ENCODE data around the gene C14orf119. TPM values are rescaled to one million over a fixed set of nuclear protein-coding genes. Genes with fewer than 3 reads are reported as not detected.

Gene C14orf119
- total RNA-seq, 3 donors from 2014 or later (not counting 1 experiment from before 2014, with no cell fraction given), result 10.6 to 19.0 (median 14.7) TPM

DNA sequence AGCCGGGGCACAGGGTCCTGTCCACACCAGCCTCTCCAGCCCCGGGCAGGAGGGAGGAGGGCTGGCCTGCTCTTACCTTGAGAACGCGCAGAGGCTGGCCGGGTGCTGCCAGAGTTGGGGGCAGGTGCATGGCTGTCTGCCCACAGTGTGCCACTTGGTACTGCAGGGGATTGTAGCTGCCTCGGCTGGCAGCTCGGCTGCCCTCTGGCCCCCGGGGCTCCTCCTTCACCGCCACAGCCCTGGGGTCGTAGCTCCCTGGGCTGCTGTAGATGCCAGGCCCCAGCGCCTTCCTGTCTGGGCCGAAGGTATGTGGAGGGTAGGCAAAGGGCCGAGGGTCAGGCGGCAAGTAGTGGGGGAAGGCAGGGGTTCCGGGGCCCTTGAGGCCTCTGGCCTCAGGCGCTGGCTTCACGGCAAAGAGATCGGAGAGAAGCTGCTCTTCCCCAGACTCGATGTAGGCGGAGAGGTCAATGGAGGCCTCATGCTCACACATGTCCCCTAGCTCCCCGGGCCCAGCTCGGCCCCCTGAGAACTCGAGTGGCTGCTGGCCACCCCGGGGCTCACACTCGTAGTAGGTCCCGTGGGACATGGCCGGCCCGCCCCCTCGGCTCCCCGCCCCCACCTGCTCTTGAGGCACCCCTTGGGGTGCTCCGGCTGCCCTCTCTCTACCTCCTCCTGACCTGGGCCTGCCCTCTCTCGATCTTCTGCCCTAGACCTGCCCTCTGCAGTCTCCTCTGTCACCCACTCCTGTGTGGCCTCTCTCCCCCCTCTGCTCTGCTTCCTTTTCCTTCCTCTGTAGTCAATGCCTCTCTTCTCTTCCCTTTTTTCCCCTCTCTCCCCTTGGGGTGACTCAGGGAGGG, 23.4 kb downstream of the C14orf119 start, which contains the start of gene CEBPE:
Gene CEBPE (minus strand): TSS at position 750 of the 857 bp plus-strand sequence. CDS start 164 bp downstream, at position 586.
- no peak within 1 kb of the TSS for H3K27ac Mint-ChIP-seq
- no peaks in the 10 kb centered on the region for H3K9me3 ChIP-seq (ENCODE audit: control insufficient read depth, insufficient read depth, low read length)
- H3K4me3 ChIP-seq (ENCODE audit: low read length), result no peak within 1 kb of the TSS
- intact Hi-C loops (cut with micrococcal nuclease), result no loop called here
- ATAC-seq, result no peak
- H3K27ac ChIP-seq (ENCODE audit: low read length), result peak within 1 kb of the TSS; percentile 52
- no peaks in the 10 kb centered on the region for H3K36me3 Mint-ChIP-seq
- peaks cover 32% of the 10 kb centered on the region for H3K4me1 ChIP-seq (ENCODE audit: control insufficient read depth, insufficient read depth, low read length)
- peaks cover 10 to 11% of the 10 kb centered on the region in 2 donors for H3K4me1 Mint-ChIP-seq
- 83% methylated on average over 29 of the region's 32 CpGs for WGBS (ENCODE audit: insufficient coverage)
- TF ChIP-seq, protein P1, sequence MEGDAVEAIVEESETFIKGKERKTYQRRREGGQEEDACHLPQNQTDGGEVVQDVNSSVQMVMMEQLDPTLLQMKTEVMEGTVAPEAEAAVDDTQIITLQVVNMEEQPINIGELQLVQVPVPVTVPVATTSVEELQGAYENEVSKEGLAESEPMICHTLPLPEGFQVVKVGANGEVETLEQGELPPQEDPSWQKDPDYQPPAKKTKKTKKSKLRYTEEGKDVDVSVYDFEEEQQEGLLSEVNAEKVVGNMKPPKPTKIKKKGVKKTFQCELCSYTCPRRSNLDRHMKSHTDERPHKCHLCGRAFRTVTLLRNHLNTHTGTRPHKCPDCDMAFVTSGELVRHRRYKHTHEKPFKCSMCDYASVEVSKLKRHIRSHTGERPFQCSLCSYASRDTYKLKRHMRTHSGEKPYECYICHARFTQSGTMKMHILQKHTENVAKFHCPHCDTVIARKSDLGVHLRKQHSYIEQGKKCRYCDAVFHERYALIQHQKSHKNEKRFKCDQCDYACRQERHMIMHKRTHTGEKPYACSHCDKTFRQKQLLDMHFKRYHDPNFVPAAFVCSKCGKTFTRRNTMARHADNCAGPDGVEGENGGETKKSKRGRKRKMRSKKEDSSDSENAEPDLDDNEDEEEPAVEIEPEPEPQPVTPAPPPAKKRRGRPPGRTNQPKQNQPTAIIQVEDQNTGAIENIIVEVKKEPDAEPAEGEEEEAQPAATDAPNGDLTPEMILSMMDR (IDR thresholded peaks at IDR 0.05), result no peak
- peak within 1 kb of the TSS; percentile 32 for H3K4me3 Mint-ChIP-seq
- no peaks in the 10 kb centered on the region for H3K9me3 Mint-ChIP-seq
- H3K27me3 ChIP-seq (ENCODE audit: control insufficient read depth, insufficient read depth, low read length), result no peaks in the 10 kb centered on the region
- DNase-seq, result no peak
- H3K36me3 ChIP-seq (ENCODE audit: control insufficient read depth, insufficient read depth, low read length), result no peaks in the 10 kb centered on the region
- peaks cover 8 to 10% of the 10 kb centered on the region in 2 donors for H3K27me3 Mint-ChIP-seq (ENCODE audit: low read depth in 2 of 2)

DNA sequence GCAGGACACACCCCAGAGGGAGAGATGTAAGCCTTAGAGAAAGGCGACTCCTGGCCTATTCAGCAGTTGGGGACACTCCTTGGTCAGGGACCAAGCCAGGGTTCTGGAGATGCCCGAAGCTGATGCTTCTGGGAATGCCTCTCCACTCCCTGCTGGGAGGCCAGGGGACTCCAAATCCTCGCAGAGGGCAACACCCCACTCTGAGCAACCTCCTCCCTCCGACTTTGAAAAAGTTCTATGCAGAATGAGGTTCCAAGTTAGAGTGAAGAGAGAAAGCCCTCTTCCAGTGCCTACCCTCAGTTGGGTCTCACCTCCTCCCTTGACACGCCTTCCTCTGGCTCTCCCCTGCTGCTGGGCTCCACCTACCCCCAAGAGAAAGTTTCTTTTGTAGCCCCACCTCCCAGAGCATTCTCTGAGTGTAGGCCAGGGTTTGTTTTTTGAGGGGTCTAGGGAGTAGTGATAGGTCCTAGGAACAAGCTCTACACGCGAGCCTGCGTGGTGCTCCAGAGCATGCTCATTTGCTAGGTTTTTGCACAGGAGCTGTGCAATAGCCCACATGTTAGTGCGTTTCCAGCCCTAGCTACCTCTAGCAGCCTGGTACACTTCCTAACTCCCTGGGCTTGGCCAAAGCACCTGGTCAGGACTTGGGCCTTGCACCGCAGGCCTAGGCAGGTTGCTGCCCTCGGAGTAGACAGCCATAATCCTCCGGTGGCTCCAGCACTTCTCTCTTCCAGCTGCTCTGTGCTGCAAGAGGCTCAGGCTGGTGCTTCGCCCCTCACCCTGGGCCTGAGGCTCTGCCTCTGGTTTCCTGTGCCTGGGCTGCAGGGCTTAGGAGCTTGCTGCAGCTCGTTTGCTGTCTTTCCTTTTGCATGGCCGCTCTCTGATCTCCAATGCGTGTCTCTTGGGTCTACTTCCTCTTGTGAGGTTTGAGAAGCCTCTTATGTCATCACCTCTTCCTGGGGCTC, 24.3 kb downstream of the C14orf119 start:
- no peaks in the 10 kb centered on the region for H3K36me3 Mint-ChIP-seq
- H3K27me3 ChIP-seq (ENCODE audit: control insufficient read depth, insufficient read depth, low read length), result no peaks in the 10 kb centered on the region
- H3K9me3 Mint-ChIP-seq, result no peaks in the 10 kb centered on the region
- peak overlapping the region; percentile 52 for H3K27ac ChIP-seq (ENCODE audit: low read length)
- TF ChIP-seq, protein P1 (IDR thresholded peaks at IDR 0.05), result no peak
- peaks cover 32% of the 10 kb centered on the region for H3K4me1 ChIP-seq (ENCODE audit: control insufficient read depth, insufficient read depth, low read length)
- H3K4me3 Mint-ChIP-seq, result peak overlapping the region; percentile 32
- no peaks in the 10 kb centered on the region for H3K36me3 ChIP-seq (ENCODE audit: control insufficient read depth, insufficient read depth, low read length)
- WGBS (ENCODE audit: insufficient coverage), result 58% methylated on average over 15 of the region's 16 CpGs
- DNase-seq (peak in 1 of 2 donors; percentile 70), ATAC-seq (no peak)
- no peaks in the 10 kb centered on the region for H3K9me3 ChIP-seq (ENCODE audit: control insufficient read depth, insufficient read depth, low read length)
- H3K4me3 ChIP-seq (ENCODE audit: low read length), result no peak overlapping the region
- H3K27ac Mint-ChIP-seq, result no peak overlapping the region
- peaks cover 4 to 8% of the 10 kb centered on the region in 2 donors for H3K27me3 Mint-ChIP-seq (ENCODE audit: low read depth in 2 of 2)
- H3K4me1 Mint-ChIP-seq, result peaks cover 10 to 11% of the 10 kb centered on the region in 2 donors
- intact Hi-C loops (cut with micrococcal nuclease), result loop anchor here (1.0 to 2.0 kb wide), 3 partner anchors 68 to 261 kb away; no protein-coding TSS in a partner anchor

DNA sequence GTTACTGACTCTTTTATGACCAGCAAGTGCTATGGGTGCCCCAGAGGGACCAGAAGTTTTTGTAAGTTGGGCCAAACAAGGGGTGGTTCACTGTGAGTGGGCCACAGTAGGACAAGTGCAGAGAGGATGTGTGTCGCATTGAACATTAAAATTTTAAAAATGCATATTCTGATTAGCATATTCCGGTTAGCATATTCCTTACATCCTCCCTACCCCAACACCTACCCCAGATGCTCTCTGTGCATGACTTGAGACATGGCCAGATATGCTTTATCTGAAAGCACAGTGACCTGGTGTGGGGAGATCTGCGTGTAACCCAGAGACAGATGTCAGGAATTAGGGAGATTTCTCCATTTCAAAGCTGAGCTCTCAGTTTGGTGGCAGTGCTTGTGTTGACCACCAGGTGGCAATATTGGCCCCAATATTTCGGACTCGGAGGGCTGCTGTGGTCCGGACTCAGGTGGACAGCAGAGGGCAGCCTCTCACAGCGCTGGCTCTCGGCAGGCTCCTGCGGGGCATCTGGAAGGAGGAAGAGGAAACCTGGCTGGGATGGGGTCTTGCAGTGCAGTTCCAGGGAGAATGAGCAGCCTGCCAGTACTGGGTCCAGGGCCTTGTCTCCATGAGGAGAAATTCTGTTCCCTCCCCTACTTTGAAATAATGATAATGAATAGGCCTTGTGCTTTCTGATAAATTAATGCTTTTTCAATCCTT, 25.4 kb downstream of the C14orf119 start:
- peak; percentile 72 to 91 for DNase-seq
- peaks cover 10 to 11% of the 10 kb centered on the region in 2 donors for H3K4me1 Mint-ChIP-seq
- no peaks in the 10 kb centered on the region for H3K27me3 ChIP-seq (ENCODE audit: control insufficient read depth, insufficient read depth, low read length)
- no peaks in the 10 kb centered on the region for H3K36me3 ChIP-seq (ENCODE audit: control insufficient read depth, insufficient read depth, low read length)
- no peaks in the 10 kb centered on the region for H3K9me3 ChIP-seq (ENCODE audit: control insufficient read depth, insufficient read depth, low read length)
- peak overlapping the region; percentile 52 for H3K27ac ChIP-seq (ENCODE audit: low read length)
- intact Hi-C loops (cut with micrococcal nuclease), result loop anchor here (1.0 to 2.0 kb wide), 3 partner anchors 67 to 260 kb away; no protein-coding TSS in a partner anchor
- no peak overlapping the region for H3K4me3 ChIP-seq (ENCODE audit: low read length)
- H3K27me3 Mint-ChIP-seq (ENCODE audit: low read depth in 2 of 2), result peaks cover 0 to 8% of the 10 kb centered on the region in 2 donors
- H3K4me1 ChIP-seq (ENCODE audit: control insufficient read depth, insufficient read depth, low read length), result peaks cover 32% of the 10 kb centered on the region
- H3K36me3 Mint-ChIP-seq, result no peaks in the 10 kb centered on the region
- H3K9me3 Mint-ChIP-seq, result no peaks in the 10 kb centered on the region
- peak; percentile 95 to 100 (median 98) for ATAC-seq
- H3K27ac Mint-ChIP-seq, result peak overlapping the region; percentile 18 to 68
- peak overlapping the region; percentile 36 for H3K4me3 Mint-ChIP-seq
- WGBS (ENCODE audit: insufficient coverage), result 0% methylated on average over 7 of the region's 9 CpGs
- TF ChIP-seq, protein P1 (IDR thresholded peaks at IDR 0.05), result peak; percentile 99
